Endothelial cell (in vitro differentiated cells): ENCODE results near the gene DDHD1. TPM values are rescaled to one million over a fixed set of nuclear protein-coding genes. Genes with fewer than 3 reads are reported as not detected.

ENCODE experiments used
- DNase-seq: peaks from one replicate; pipeline ENCODE4 v3.0.0; 2021; ENCODE audit warnings: low spot score
- H3K27ac Mint-ChIP-seq: one replicate; pipeline ENCODE4 v1.8.0; 2021; ENCODE audit warnings: mixed read lengths, inconsistent platforms; ENCODE audit not compliant: unreplicated experiment
- H3K27me3 Mint-ChIP-seq: one replicate; pipeline ENCODE4 v1.8.0; 2021; ENCODE audit warnings: mild to moderate bottlenecking, moderate library complexity, mixed read lengths, inconsistent platforms; ENCODE audit not compliant: unreplicated experiment
- H3K36me3 Mint-ChIP-seq: one replicate; pipeline ENCODE4 v1.8.0; 2021; ENCODE audit warnings: mild to moderate bottlenecking, low read depth, mixed read lengths, inconsistent platforms; ENCODE audit not compliant: unreplicated experiment
- H3K4me1 Mint-ChIP-seq: one replicate; pipeline ENCODE4 v1.8.0; 2021; ENCODE audit warnings: mild to moderate bottlenecking, mixed read lengths, inconsistent platforms; ENCODE audit not compliant: unreplicated experiment
- H3K4me3 Mint-ChIP-seq: one replicate; pipeline ENCODE4 v1.8.0; 2021; ENCODE audit warnings: mild to moderate bottlenecking, mixed read lengths, inconsistent platforms; ENCODE audit not compliant: unreplicated experiment
- H3K9me3 Mint-ChIP-seq: one replicate; pipeline ENCODE4 v1.8.0; 2021; ENCODE audit warnings: mixed read lengths, inconsistent platforms; ENCODE audit not compliant: unreplicated experiment
- CTCF ChIP-seq: fragments of 200-600 bp; sonication (generic); IDR thresholded peaks from one replicate; pipeline ENCODE4 v1.5.0; 2021; ENCODE audit warnings: antibody characterized with exemption; ENCODE audit not compliant: unreplicated experiment
- total RNA-seq: library from RNA; stranded (reverse); fragmentation: NEBNext Ultra II Directional; extraction: Animal tissue kit (Norgen Biotek cat#: 25700); gene quantifications from one replicate; pipeline ENCODE4 v1.2.1, GENCODE V29; 2021; ENCODE audit not compliant: unreplicated experiment

The DDHD1 gene
- total RNA-seq, 1 donor from 2014 or later: 4.1 TPM

GRCh38 chr14:53016491-53016890 lies 136.6 kb downstream of the DDHD1 start:
- Mint-ChIP-seq H3K27me3 (peaks cover 2% of the 10 kb centered on the region), H3K36me3 (no peaks in the 10 kb centered on the region), H3K27ac (no peak overlapping the region), H3K4me1 (peaks cover 7% of the 10 kb centered on the region), H3K9me3 (no peaks in the 10 kb centered on the region), H3K4me3 (no peak overlapping the region)
- TF ChIP-seq CTCF: no peak
- no peak for DNase-seq

DNA sequence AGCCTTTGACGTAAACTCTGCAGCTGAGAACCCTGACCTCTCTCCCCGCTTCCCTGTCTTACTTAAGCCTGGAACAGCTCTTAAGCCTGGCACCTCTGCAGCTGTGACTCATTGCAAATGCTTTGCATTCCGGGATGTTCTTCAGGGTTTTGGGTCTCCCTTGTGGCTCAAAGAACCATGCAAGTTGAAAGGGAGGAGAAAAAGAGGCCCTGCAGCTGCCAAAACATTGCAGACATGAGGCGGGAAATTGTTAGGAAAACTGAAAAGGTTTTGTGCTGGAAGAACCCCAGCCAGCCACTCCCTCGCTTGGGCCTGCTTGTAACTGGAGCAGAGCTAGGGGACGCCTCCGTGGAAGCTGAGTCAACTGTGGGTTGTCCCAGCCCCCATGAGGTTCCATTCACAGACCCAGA lies 142.1 kb downstream of the DDHD1 start:
- no peak overlapping the region for H3K27ac Mint-ChIP-seq
- H3K27me3 Mint-ChIP-seq: no peaks in the 10 kb centered on the region

GRCh38 chr14:53010193-53011040 lies 142.7 kb downstream of the DDHD1 start:
- Mint-ChIP-seq H3K4me1 (peaks cover 14% of the 10 kb centered on the region), H3K36me3 (no peaks in the 10 kb centered on the region), H3K4me3 (no peak overlapping the region), H3K9me3 (no peaks in the 10 kb centered on the region), H3K27me3 (no peaks in the 10 kb centered on the region), H3K27ac (no peak overlapping the region)
- DNase-seq: no peak
- no peak for TF ChIP-seq CTCF

More for the DNA sequence above, 142.1 kb downstream of the DDHD1 start:
- DNase-seq: no peak
- Mint-ChIP-seq H3K4me3 (no peak overlapping the region), H3K9me3 (no peaks in the 10 kb centered on the region), H3K4me1 (peaks cover 14% of the 10 kb centered on the region), H3K36me3 (no peaks in the 10 kb centered on the region)
- no peak for TF ChIP-seq CTCF

- Mint-ChIP-seq H3K27me3 (no peaks in the 10 kb centered on the region), H3K27ac (peak overlapping the region; percentile 49), H3K4me3 (no peak overlapping the region), H3K9me3 (no peaks in the 10 kb centered on the region), H3K36me3 (no peaks in the 10 kb centered on the region), H3K4me1 (peaks cover 14% of the 10 kb centered on the region)
- DNase-seq: peak; percentile 8
- TF ChIP-seq CTCF: no peak
Observed at GRCh38 chr14:53006931-53007562, 146.1 kb downstream of the DDHD1 start.

- no peak for TF ChIP-seq CTCF
- no peaks in the 10 kb centered on the region for H3K27me3 Mint-ChIP-seq
- H3K4me1 Mint-ChIP-seq: peaks cover 14% of the 10 kb centered on the region
- no peaks in the 10 kb centered on the region for H3K36me3 Mint-ChIP-seq
- no peaks in the 10 kb centered on the region for H3K9me3 Mint-ChIP-seq
- no peak for DNase-seq
- no peak overlapping the region for H3K4me3 Mint-ChIP-seq
- H3K27ac Mint-ChIP-seq: no peak overlapping the region
Observed at GRCh38 chr14:53004976-53005375, 148.1 kb downstream of the DDHD1 start.
